Activated CD4-positive, alpha-beta T cell treated with anti-CD3 and anti-CD28 coated beads for 24 hours (primary cell): ENCODE measurements around the gene ULBP1.
"Not testable (repeated sequence)": the region's sequence is repeated elsewhere in the genome, so short reads cannot be mapped to it uniquely, and the experiment has no call there.

Experiments
- DNase-seq, 2 donors: peaks; one replicate each; pipeline ENCODE4 v3.0.0-alpha.2; 2020; ENCODE audit warnings: low read depth in 2 of 2

ULBP1 gene

DNA sequence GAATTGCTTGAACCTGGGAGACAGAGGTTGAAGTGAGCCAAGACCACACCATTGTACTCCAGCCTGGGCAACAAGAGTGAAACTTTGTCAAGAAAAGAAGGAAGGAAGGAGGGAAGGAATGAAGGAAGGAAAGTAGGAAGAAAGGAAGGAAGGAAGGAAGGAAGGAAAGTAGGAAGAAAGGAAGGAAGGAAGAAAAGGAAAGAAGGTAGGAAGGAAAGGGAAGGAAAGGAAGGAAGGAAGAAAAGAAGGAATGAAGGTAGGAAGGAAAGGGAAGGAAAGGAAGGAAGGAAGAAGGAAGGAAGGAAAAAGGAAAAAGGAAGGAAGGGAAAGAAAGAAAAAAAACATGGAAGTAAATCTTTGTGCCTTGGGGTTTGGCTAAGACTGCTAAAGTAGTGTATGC lies 11.7 kb downstream of the ULBP1 start:
- no peak for DNase-seq

DNA sequence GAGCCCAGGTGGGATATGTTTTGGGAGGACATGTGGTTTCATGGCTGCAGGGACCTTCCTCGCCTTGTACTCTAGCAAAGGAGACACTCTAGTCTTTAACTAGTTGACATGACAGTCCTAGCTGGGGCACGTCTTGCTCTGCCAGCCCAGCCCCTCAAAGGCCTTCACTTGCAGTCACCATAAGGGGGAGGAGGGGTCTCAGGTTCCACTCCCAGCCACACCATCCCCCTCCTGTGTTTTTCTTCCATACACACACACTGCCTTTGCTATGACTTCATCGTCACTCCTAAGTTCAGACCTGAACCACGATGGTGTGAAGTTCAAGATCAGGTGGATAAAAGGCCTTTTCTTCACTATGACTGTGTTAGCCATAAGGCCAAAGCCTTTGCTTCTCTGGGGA lies 13.5 kb downstream of the ULBP1 start:
- DNase-seq, result no peak

DNA sequence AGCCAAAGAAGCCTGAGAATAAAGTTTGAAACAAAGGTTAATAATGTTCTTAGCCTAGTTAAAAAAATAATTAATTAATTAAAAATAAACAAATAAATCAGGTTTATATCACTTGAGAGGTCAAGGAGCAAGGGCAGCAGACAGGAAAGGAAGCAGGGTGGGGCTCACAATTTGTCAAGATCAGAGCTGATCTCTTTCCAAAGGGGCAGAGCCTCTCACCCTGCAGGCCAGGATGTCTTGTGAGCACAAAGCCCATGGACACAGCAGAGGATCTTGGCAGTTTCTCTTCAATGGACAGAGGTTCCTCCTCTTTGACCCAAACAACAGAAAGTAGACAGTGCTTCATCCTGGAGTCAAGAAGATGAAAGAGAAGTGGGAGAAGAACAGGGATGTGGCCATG lies 14.9 kb downstream of the ULBP1 start:
- DNase-seq, result no peak

DNA sequence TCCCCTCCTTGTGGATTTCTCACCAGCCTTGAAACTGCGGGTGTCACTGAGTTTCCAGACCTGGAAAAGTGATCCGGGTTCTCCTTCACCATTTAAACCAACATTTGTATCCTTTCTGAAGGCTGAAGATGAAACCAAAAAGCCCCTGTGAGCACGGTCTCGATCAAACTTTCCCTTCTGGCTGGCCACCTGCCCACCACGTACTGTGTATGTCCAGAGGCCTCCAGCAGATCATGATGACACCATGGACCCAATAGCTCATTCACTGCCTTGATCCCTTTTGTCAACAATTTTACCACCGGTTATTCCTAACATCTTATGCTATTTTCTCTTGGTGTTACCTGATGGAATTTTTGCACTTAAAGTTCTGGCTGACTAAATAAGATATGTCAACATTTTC lies 15.6 kb downstream of the ULBP1 start:
- DNase-seq, result no peak

DNA sequence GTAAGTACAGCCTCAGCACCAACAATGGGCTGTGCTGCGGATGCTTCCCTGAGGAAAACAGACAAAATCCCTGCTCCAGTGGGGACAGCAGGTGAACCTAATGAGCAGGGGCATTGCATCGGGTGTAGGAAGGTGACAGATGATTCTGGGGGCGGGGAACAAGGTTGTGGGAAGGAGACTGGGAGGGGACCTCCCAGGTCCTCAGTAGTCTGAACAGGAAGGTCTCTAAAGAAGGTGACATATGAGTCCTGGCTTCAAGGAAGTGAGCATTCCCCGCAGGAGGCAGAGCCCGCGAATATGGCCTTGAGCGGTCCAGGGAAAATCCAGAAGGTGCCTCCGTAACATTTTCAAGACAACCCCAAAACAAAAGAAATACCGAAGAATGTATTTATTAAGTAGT lies 19.4 kb downstream of the ULBP1 start:
- DNase-seq, result no peak

DNA sequence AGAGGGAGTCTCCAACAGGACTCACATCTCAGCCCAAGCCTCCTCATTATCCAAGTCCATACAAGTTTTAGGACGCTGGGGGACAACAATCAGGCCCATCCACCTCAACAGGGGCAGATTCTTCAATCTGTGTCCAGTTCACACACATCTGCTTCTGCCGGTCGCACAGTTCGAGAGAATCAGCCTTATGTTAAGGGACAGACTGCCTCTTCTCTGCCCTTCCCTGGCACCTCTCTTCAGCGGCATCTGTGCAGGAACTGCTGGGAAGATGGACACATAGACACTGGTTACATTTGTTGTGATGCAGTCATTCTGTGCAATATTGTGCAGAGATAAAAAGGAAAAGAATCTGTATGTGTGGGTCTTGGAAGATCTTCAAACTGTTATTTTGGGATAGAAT lies 21.0 kb downstream of the ULBP1 start:
- DNase-seq, result no peak

DNA sequence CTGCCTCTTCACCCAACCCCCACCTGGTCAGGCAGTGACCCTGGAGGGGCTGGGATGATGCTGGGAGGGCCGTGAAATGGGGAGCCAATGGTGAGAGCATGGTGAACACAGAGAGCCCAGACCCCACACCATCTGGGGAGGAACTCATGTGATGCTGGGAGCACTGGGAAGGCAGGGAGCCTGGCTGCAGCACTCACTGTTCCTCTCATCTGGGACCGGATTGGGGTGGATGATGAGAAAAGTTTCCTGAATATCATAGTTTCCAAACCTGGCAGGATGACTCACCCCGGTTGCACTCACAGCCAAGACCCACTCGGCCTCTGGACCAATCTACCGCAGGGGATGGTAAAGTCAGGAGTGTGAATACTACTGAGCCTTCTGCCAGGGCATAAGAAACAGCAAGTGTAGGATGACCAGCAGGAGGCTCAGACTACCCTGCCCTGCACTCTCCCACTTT lies 21.8 kb downstream of the ULBP1 start:
- DNase-seq, result no peak

DNA sequence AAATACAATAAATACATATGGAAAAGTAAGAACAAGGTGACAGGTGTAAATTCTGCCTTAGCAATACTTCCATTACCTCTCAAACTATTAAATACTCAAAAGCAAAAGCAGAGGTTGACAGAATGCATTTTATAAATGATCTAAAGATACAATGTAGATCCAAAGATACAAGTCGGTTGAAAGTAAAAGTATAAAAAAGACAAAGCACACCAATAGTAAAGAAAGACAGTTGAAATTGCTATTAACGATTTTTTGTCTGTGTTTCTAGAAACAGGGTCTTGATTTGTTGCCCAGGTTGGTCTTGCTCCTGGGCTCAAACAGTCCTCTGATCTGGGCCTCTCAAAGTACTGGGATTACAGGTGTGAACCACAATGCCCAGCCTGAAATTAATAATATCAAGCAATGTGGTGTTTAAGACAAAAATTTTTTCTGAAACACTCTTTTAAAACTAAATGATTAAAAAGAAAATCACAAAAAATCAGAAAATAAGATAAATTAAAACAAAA lies 23.9 kb downstream of the ULBP1 start:
- DNase-seq, result no peak

DNA sequence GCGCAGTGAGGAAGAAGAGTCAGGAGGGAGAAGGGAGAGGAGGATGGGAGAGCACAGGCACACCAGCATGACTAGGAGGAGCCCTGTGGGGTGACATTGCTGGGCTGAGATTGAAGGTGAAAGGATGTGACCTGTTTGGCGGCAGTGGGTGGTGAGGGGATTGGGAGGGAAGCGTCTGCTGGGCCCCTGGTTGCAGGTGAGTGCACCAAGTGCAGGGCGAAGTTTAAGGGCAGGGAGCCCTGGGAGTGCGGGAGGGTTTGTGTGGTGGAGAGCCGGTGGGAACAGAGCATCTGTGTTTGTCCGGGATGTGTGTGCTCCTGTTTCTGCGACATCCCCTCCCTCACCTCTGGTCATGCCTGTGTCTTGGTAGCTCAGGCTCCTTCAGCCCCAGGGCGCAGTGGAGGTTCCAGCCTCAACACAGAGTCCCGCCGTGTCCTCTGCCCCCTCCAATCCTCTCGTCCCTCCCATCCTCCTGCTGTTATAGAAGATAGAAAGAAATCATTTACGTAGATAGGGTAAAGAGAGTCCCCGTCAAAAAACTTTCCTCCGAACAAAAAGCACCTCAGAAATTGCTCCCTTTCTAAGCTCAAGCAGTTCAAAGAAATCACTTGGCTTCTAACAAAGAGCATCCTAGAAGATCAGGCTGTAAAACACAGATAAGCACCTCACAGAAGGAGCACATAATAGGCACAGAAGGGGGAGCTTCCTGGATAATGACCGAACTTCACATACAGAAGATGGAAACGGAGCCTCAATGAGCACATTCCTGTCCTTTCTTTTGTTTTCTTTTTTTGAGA lies 25.0 kb downstream of the ULBP1 start:
- DNase-seq, result no peak

DNA sequence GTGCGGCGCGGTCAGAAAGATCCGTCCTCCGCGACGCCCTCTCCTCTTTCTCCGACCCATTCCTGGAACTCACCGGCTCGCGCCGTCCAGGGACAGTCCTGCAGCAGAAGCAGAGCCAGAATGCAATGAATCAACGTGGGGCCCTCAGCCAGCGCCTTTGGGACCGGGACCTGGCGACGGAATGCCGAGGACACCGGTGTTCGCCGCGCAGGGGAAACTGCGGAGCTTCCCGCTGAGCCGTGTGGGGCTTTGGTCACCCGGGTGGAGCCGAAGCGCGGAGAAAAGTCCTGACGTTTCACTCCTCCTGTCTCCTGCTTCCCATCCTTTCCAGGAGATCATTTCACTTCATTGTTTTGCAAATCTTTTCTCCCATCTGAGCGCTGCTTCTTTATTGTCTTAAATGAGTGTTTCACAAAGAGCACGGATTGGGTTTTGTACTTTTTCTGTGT lies 26.5 kb downstream of the ULBP1 start:
- no peak for DNase-seq

DNA sequence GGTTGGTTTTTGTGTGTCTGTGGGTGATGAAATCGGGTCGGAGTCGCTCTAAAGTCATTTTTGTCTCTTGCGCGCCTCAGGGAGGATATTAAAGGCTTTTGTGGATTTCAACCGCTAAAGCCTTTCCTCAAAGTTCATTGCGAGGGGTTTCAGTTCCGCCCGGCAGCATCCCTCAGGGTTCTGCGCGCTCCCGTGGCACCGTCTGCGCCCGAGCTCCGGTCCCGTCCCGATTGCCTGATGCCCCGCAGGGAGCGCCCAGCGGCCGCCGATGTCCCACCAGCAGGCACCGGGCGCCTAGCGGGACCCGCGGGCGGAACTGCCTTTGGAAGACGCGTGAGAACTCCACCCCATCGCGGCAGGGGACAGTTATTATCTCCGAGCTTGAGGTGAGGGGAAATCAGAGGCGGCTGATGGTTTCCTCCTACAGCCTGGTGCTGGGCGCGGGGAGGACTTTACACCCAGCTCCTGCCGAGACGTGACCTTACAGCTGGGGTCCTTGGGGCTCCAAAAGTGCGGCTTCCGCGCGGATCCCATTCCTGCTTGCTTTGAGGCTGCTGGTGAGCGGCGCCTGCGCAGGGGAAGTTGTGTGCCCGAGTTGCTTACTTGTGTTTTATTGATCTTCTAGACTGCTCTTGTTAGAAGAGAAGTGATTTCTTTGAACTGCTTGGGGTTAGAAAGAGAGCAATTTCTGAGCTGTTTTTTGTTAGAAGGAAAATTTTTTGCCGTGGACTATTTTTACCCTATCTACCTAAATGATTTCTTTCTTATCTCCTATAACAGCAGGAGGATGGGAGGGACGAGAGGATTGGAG lies 27.1 kb downstream of the ULBP1 start:
- no peak for DNase-seq

DNA sequence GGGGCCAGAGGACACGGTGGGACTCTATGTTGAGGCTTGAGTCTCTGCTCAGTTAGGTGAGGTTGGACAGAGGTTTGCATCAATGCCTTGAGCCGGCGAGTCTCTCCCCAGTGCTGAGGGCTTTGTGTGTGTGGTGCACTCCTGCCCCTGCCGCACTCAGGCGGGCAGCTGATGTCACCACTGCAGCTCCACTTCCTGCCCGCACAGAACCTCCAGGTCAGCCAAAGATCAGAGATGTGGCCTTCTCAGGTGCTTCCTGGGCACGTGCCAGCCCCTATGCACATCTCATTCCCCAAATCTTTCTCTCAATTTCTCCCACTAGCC lies 27.7 kb downstream of the ULBP1 start:
- DNase-seq, result not testable (repeated sequence)

DNA sequence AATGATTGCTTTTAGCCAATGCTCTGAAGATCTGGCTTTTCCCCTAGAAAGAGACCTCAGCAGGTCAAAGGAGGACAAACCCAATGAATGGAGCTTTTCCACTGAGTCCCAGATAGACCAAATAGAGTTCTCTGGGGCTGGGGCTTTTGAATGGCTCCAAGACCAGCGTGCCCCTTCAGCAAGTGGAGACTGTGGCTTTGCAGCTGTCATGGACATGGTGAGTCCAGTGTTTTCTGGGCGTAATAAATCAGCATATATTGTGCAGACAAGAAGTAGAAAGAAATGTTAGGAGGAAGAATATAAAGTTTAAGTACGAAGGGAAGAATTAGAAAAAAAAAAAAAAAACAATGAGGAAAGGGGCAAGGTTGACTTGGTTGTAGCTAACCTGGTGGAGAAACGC lies 28.1 kb downstream of the ULBP1 start:
- DNase-seq, result no peak

DNA sequence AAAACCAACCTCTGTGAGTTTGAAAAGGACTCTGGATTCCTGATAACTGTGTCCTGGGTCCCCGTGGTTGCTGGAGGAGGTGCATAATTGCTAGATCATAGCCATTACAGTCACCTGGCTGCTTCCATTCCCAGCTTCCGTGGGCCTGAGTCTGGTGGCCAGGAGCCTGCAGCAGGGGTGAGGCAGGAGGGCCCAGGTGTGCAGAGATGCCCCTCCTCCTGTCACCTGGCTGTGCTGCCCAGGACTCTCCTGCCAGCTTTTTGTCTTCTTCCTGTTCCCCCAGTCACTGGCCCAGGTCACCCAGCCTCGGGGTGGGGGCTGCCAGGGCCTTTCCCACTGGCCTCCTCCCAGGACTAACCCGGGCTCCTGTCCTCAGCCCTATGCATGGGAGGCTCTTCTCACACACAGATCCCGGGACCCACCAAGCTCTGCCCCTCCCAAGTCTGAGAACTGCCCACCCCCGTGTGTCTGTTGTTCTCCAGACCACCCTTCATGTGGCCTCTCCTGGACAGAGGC lies 31.6 kb downstream of the ULBP1 start:
- DNase-seq, result no peak

DNA sequence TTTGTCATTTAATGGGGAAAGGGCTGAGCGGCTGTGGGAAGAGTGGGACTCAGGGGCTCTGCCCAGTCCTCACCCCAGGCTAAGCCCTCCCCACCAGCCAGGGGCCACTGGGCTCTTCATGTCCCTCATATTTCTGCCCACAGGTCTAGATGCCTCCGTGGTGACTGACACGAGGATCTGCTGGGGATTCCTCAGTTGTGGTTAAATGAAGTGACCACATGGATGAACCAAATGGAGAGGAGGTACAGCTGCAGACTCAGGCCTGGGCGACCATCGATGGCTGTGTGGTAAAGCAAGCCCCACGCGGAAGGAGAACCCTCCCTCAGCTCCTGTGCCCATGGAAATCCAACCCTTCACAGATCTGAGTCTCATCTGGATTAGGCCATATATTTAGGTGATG lies 32.2 kb downstream of the ULBP1 start:
- no peak for DNase-seq

DNA sequence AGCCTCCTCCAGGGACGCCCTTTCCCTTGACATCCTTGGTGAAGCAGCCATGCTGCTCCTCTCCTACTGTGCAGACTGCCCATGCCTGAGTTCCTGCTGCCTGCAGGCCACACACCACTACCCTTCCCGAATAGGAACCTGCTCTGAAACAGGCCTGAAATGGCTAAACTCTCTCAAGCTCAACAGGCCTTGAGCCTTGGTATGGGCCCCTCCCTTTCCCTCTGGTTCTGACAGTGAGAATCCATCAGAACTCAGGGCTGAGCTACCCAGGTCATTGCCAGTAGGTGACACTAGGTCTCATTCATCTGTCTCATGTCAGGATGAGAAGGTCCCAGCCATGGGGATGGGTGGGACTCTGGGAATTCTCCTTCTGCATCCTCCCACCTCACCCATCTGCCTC lies 35.9 kb downstream of the ULBP1 start:
- no peak for DNase-seq

DNA sequence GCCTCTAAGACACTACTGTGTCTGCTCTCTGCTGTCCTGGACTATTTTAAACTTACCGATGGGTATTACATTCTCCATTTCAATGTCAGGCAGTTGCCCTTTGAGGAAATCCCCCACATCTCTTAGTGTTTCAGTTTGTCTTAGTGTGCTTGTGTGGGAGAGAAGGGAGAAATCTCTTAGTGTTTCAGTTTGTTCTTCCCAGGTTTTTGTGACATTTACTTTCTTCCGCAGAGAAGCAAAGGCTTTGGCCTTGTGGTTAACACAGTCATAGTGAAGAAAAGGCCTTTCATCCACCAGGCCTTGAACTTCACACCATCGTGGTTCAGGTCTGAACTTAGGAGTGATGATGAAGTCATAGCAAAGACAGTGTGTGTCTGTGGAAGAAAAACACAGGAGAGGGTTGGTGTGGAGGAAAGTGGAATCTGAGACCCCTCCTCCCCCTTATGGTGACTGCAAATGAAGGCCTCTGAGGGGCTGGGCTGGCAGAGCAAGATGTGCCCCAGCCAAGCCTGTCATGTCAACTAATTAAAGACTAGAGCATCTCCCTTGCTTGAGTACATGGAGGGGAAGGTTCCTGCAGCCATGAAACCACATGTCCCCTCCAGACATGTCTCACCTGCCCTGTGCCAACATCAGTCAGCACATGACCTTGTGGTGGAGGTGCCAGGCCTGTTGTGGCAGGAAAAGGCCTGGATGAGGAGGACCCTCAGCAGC lies 37.7 kb downstream of the ULBP1 start:
- DNase-seq, result no peak

DNA sequence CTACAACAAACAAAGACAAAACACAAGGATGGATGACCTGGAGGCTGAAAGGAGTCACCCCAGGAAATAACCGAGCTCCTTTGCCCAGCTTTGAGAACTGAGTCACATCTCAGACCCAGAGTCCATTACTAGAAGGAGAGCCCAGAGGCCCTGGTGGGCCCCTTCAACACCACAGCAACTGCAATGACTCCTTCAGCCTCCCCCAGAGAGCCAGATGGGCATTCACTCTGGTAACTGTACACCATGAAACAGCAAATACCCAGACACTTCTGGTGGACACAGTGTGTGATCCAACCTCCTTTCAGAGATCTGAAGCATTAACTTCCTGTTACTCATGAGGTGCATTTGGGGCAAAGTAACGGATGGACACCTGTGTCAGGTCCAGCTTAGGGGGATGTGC lies 39.0 kb downstream of the ULBP1 start:
- no peak for DNase-seq

DNA sequence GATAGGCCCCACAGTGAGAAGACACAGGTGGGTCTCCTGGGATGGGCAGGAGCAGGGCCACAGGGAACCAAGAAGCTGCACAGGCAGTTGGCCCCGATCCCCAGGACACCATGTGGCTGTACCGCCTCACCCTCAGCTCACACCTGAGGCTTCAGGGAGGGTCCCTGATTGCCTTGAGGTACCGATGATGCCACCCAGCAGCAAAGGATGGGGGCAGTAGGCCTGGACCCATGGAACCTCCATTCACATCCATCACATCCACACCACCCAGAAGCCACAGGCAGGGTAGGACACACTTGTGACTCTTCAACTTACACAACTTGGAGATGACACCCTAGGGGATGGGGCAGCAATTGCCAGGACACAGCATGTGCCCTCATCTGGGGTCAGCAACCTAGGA lies 39.9 kb downstream of the ULBP1 start:
- not testable (repeated sequence) for DNase-seq

DNA sequence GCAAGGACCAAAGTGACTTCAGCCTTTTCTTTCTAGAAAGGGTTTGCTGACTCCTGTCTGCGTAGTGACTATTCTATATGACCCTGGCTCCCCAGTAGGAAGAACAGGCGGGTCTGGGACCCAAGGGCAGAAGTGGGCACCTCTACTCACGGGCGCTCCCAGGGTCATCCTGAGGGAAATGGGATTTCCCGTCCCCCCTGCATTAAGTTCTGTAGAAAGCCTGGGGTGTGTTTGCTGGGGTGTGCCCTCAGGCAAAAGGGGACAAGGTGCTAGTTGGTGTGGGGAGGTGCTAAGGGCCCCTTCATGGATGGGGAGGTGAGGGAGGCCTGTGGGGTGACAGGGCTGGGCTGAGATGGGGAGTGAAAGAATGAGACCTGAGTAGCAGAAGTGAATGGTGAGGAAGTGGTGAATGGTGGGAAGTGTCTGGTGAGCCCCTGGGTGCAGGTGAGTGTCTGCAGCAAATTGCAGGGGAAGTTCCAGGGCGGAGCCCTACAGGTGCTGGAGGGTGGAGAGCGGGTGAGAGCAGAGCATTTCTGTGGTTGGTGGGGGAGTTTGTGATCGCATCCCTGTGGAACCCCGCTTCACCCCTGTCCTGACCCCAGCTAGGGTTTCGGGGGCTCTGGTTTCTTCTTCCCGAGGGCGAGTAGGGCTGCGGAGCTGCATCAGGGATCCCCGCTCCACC lies 40.5 kb downstream of the ULBP1 start:
- DNase-seq, result no peak
